Measurements from ENCODE around the gene BUB1B.
"Not testable (repeated sequence)": the region's sequence is repeated elsewhere in the genome, so short reads cannot be mapped to it uniquely, and the experiment has no call there.

BUB1B gene

DNA sequence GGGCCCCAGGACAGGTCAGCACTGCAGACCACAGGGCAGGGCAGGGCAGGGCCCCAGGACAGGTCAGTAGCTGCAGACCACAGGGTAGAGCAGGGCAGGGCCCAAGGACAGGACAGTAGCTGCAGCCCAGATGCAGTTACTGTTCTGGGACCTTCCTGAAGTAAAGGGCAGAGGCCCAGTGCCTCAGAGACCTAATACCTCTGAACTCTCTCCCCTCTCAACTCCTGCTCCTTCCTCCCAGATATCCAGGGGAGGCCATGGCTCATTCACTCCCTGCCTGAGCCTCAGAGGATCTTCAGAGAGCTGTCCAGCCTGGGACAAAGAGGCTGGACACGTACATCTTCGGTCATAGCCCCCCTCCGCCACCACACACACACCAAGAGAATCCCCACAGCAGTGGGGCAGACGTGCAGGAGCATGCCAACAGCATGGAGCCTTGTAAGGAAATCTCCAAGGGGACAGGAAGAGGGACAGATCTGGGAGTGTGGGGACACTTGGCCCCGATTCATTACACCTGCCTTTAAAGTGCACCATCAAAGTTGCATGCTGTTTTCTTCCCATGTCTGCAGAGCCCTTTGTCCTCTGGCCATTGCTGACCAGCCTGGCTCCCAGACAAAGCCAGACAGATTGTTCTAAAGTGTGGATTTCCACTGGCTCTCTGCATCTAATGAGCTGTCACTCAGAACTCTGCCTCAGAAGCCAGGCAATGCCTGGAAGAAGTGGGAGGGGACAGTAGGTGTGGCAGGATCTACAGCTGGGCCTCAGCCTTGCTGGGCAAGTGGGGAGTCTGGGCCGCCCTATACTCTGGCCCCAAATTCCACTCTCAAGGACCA, 24.2 kb upstream of the BUB1B start:
- DNase-seq, result no peak

DNA sequence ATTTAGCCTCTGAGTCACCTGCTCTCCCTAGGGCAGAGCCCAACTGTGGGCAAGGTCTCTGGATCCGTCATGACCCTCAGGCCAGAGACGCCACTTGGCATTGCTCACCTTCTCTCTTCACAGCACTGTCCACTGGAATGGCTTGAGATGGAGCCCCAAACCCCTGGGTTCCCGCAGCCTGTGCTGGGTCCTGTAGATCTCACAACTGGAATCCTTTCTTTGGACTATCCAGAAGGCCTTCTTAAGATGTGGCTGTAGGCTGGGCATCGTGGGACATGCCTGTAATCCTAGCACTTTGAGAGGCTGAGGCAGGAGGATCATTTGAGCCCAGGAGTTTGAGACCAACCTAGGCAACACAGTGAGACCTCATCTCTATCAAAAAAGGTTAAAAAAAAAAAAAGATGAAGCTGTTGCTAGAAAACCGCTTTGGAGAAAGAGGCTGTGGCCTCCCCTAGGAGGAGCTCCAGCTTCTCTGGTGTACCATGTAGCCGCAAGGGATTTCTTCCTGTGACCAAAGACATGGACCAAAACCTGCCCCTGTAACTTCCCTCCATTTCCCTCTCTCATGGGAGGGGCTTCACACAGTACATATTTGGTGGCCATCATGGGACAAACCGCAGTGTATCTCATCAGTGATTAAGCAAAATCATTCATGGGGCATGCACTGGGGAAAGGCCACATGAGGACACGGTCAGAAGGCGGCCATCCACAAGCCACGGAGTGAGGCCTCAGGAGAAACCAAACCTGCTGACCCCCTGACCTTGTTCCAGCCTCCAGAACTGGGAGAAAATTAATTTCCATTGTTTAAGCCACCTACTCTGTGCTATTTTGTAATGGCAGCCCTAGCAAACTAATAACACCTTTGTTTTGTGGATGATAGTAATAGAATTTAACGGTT, 23.3 kb upstream of the BUB1B start:
- no peak for DNase-seq

DNA sequence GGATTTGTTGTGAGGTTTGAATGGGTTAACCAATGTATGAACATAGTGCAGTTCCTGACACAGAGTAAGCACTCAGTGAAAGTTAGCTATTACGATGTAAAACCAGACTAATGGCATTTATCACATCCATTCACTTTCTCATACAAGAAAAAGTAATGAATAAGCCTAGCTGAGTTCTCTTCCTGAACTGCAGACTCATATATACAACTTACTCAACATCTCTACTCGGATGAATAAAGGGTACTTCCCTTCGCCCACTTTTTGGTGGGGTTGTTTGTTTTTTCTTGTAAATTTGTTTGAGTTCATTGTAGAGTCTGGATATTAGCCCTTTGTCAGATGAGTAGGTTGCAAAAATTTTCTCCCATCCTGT, 22.7 kb upstream of the BUB1B start:
- not testable (repeated sequence) for DNase-seq

DNA sequence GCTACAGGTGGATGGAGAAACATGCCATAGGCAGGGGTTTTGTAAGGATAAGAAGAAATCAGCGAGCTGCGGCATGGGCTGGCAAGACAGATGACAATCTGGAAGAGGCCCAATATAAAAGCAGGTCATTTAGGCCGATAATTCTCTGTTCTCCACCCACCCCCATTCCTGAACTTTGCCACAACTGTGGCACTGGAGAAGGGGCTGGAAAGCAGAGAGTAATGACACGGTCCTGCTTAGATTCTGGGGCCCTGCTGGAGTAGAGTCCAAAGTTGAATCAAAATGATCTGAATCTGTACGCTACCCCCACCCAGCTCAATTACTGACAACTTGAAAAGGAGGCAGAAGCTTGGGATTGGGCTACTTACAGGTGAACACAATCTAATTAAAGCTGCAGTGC, 18.4 kb upstream of the BUB1B start:
- no peak for DNase-seq

DNA sequence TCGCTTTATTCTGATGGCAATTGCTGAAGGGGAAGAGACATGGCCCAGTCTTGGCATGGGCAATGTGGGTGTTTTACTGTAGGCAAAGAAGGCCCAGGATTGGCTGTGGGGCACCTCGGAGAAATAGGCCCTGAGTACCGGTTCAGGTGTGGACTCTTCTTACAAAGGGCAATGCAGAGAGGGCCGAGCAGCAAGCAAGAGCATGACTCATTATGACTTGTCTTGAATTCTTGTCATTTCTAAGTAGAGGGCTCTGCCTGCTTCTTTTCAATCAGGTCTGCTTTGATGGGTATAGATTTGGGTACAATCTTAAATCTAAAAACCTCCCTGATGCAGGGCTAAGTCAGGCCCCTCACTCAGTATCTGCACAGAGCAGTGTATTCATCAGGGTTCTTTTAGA, 14.8 kb upstream of the BUB1B start:
- no peak for DNase-seq

DNA sequence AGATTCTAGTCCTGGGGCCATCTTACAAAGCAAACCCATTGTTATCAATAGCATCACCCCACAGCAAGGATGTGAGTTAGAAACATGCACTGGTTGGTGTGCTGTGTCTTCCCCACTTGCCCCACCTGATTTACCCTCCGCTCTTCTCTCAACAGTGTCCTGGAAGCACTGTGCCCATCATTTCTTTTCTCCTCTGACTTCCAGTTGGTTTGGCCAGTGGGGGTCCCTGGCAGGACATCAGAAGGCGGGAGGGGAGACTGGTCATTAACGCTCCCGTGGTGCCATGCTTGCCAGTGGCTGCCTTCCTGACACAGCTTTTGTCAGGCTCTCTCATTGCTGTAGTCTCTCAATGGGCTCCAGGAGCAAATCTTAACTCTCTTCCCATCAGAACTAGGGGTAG, 11.5 kb upstream of the BUB1B start:
- DNase-seq, result no peak

DNA sequence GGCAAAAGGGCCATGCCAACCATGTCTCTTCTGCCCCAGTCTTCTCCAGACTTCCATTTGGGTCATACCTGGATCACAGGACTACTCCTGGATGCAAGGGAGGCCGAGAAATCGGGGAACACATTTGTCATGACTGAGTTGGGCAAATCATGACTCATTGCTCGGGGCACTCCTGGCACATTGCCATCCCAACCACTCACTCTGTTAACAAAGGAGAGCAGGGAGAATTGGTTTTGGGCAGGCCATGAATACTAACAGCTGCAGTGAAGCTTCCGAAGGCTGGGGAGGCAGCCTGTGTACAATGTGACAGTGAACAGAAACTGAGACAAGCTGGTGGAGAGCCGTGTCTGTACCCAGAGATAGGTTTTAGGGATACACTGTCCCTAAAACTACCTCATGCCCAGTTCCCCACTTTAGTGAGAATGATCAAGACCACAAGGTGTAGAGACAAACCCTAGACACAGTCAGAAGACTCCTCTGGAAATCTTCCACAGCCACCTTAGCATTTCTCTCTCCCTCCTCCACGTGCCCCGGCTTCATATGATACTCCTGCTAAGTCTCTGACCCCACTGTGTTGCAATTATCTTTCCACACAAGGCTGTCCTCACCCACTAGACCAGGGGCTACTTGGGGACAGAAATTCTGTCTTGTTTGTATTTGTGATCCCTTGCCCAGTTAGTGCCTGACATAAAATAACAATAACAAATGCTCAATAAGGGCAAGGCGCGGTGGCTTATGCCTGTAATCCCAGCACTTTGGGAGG, 10.5 kb upstream of the BUB1B start:
- no peak for DNase-seq

DNA sequence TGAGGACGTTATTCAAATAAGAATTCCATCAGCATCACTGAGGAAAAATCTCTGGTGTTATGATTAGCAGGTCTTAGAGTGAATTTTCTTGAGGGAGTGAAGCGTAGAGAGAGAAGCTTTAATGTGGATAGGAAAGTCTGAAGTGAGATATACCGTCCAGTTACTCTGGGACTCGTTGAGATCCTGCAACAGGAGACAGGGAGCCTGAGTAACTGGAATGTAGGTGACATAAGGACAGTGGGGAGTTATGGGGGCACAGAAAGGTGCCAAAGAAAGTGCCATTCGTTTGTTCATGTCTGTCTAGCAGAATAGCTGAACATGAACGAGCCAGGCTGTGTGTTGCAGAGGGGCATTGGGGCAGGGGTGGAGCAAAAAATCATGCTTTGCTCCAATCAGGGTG, 9.4 kb upstream of the BUB1B start:
- no peak for DNase-seq

DNA sequence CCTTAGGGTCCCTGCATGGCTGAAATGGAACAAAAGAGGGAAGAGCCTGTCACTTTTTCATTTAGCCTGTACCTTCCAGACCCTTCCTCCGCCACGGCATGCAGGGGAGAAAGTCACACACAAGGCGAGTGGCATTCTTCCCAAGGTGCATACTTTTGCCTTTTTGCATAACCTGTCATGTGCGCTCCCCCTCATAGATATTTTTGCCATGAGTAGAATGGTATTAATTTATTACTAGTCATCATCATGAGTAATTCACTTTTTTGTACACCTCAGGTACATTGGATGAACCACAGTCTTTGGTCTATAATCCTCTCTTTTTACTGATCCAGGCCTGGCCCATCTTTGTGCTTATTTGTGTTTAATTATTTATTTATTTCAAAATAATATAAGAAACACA, 8.9 kb upstream of the BUB1B start:
- DNase-seq, result no peak

DNA sequence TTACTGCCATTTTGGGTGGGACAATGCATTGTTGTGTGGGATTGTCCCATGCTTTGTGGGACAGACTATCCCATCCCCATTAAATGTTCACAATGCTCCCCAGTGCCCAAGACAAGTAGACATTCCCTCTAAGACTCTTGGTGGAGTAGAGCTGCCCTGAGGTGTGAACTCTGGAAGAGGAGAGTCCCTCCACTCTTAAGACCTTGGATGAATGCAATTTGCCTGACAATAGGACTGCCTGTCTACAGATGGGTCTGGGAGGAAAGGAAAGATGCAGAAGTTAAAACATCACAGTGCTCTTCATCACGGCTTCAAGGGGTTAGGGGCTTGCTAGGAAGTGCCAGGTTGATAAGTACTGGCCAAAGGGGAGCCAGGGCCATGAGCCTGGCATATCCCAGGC, 6.0 kb upstream of the BUB1B start:
- DNase-seq, result not testable (repeated sequence)

DNA sequence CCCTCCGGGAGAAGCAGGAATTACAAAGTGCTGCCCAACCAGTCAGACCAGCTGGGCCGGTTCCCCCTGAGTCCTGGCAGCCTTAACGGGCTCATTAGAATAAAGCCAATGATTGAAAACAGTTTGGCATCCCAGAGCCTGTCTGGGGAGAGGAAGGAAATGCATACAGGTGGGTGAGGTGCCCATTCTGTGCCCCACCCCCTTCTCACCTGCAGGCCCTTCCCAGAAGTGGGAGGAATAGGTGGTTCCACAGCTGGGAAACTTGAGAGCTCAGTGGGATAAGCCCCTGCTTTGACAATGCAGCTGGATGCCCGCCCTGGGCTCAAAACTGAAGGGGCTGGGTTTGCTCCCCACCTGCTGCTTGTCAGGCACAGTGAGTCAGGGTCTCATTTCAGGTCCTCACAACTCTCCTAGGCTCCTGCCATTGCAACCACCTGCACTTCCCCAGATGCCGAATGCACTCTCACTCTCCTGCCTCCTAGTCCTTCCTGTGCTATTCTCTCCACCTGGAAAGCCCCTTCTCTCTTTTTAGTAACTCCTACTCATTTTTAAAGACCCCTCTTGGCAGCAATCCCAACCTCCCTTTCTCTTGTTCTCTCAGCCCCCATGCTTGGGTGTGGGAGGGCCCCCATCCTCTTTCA, 5.5 kb upstream of the BUB1B start:
- no peak for DNase-seq

DNA sequence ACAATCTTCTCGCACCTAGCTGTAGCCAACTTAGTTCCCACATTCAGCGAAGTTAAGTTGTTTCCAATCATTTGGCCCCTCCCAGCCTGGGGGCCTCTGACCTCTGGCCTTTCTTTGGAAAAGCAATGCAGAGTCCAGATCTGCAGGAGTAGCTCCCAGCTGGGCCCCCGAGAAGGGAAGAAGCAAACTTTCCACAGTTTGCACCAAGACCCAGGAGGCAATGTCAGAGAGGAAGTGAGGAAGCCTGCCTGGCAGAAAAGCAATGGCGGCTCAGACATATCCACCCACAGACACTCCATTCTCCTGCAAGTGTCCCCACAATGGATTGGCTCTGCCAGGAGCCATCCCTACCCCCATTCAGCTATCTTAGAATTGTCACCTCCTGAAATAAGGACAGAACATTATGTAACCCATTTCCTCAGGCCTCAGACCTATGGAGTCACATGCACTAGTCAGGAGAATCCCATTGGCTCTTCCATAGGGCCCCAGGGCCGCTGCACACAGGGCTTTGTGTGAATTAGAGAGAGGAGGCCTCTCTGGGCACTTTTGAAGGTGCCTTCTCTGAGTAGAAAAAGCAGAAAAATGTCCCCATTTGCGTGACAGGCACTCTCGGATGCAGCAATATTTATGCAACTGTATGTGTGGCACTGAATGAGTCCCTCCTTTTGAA, 3.0 kb upstream of the BUB1B start:
- no peak for DNase-seq

DNA sequence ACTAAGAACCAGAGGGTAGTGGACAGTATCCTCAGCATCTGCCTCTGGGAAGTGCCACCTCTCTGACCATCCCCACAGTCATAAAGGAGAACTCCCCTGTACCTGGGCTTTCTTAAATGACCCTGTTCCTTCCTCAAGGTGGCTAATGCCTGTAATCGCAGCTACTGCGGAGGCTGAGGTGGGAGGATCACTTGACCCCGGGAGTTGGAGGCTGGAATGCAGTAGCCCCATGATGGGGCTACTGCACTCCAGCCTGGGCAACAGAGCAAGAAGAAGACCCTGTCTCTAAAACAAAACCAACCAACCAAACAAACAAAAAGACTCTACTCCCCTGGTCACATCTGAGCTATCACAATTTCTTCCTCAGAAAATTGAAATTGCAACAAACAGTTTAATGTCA, 848 bp upstream of the BUB1B start:
- no peak for DNase-seq

DNA sequence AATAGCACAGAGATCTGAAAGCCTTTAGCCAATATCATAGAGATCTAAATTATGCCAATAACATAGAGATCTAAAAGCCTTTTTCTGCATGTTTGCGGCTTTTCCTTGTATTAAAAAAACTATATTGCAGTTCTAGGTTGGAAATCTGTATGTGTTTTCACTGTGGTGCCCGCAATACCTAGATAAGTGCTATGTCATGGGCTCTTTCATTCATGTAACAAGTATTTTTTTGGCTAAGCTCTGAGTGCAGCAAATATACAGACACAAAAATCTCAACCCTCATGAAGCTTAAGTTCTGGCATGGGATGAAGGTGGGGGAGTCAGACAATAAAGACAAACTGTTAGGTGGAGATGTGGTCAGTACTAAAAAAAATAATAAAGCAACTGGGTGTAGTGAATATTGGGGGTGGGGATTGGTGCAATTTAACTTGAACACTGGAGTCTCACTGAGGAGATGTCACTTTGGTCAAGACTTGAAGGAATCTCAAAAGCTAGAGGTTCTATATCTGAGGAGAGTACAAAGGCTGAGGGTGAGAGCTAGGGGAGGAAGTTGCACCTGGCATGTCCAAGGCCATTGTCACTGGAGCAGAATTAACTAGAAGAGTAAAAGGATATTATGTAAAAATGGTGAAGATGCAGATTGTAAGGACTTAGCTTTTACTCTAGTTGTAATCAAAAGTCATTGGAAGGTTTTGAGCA, 973 bp downstream of the BUB1B start:
- no peak for DNase-seq

DNA sequence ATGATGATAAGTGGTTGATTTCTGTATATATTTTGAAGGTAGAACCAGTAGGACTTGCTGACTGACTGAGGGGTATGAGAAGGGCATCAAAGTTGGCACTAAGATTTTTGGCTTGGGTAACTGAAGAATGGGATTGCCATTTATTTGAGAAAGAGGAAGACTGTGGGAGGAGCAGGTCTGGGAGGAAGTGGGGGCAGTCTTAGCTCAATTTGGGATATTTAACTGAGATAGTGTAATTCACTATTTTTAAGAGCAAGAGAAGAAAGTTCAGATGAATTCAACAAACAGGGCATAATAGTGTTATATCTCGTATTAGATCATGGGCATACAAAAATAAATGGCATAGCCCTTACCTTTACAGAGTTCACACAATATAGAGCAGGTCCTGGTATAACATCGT, 1.7 kb downstream of the BUB1B start:
- no peak for DNase-seq

DNA sequence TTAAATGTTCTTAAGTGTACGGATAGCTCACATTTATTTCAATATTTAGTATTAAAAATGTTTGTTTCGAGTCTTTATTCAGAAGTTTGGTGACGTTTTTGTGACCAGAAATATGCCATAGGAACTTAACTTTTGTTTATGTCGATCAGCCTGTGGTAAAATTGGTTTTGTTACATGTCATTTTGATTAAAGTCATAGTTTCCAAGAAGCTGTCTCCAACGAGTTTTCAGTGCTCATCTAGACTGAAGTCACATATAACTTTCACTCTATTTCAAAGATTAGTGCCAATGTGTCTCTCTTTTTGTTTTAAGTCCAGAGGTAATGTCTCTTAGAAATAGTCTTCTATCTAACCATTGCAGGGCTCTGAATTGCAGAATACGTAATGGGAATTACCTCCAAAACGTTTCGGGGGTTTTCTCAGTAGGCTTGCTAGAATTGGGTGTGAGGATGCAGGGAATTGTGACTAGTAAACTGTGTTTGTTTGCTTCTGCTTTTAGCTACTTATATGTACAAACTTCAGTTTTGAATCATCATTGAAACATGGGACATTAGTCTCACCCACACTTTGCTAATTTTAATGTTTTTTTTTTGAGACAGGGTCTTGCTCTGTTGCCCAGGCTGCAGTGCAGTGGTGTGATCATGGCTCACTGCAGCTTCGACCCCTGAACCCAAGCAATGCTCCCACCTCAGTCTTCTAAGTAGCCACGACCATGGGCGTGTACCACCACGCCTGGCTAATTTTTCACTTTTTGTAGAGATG, 3.0 kb downstream of the BUB1B start:
- no peak for DNase-seq

DNA sequence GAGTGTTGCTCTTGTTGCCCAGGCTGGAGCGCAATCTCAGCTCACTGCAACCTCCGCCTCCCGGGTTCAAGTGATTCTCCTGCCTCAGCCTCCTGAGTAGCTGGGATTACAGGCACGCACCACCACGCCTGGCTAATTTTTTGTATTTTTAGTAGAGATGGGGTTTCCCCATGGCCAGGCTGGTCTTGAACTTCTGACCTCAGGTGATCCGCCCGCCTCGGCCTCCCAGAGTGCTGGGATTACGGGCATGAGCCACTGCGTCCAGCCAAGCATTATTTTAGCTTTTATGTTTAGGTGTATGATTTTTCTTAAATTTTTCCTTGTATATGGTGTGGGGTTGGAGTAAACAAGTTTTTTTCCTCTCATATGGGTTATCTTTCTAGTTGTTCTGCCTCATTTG, 6.5 kb downstream of the BUB1B start:
- not testable (repeated sequence) for DNase-seq

DNA sequence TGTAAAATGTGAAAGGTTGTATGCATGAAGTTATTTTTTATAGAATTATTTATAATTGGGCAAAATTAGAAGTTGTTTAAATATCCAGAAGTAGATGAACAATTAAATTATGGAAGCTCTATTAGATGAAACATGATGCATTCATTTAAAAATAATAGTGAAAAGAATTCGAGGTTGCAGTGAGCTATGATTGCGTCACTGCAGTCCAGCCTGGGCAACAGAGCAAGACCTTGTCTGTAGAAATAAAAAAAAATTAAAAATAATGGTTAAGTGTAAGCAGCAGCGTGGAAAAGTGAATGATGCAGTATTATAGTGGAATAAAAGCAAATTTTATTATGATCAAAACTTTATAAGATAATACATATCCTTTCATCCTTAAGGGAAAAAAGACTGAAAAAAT, 14.3 kb downstream of the BUB1B start:
- DNase-seq, result no peak

DNA sequence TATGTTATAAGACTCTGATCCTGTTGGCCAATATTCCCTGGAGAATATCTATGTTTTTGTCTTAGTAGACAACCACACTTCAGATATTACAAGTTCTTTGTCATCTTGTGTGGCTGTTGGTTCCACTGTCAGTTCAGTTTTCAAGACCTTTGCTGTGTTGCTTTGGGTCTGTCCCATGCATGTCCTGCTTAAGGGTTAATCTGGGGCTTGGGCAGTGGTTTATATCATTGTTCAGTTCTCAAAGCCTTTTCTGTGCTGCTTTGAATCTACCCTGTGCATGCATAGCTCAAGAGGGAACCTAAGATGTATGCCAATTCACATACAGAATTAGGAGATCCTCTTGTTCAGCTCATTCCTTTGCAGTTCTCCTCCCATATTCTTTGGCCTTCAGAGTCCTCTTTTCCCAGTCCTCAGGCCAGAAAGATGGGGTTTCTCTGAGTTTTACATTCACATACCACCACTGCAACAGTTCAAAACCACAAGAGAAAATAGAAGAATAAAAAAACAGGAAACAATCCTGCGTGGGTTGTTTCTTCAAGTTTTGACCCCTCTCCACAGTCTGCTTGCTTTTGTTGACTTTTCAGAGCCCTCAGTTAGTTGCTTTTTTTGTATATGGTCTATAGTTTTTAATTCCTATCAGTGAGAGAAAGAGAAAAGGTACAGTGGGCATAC, 21.6 kb downstream of the BUB1B start:
- DNase-seq, result no peak
